Measurements from ENCODE around the gene ACSF2. TPM values are rescaled to one million over a fixed set of nuclear protein-coding genes. Genes with fewer than 3 reads are reported as not detected.
A peak's percentile ranks its signal among the peaks of the same experiment; 100 is the strongest.

ACSF2 gene
- total RNA-seq, 1 donor: 18.1 TPM

DNA sequence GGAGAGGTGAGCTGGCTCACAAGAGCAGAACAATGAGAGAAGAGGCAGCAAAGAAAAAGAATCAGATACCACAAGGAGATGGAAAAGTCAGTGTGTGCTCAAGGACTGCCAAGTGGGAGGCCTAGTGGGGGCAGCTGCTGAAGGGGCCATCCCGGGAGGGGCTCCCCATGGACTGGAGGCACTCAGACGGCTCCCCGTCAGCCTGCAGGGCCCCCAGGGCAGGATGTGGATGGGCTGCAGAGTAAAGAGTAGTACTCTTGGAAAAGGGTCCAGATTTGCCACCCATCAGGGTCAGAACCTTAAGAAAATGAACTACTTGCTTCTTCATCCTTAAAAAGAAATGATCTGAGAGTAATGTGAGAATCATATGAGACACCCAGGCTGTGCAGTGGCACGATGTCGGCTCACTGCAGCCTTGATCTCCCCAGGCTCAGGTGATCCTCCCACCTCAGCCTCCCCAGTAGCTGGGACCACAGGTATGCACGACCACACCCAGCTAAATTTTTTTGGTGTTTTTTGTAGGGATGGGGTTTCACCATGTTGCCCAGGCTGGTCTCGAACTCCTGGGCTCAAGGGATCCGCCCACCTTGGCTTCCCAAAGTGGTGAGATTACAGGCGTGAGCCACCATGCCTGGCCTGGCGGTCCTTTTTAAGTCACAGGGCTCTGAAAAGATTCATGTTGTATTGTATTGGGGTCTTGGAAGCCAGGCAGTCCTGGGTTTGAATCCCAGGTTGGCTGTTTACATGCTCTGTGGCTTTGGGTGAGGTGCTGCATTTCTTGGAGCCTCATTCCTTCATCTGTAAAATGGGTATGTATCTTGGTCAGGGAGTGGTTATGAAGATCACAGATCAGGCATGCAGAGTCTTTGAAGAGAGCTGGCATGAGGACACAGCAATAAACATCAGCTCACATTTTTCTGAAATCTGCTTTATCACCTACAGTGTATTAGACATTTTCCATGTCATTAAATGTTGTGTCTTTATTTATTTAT is 15.1 kb downstream of the ACSF2 start:
- no peak for DNase-seq (ENCODE audit: low read depth)
- H3K4me3 ChIP-seq (ENCODE audit: low read depth, low read length): no peak overlapping the region
- TF ChIP-seq, protein P1, sequence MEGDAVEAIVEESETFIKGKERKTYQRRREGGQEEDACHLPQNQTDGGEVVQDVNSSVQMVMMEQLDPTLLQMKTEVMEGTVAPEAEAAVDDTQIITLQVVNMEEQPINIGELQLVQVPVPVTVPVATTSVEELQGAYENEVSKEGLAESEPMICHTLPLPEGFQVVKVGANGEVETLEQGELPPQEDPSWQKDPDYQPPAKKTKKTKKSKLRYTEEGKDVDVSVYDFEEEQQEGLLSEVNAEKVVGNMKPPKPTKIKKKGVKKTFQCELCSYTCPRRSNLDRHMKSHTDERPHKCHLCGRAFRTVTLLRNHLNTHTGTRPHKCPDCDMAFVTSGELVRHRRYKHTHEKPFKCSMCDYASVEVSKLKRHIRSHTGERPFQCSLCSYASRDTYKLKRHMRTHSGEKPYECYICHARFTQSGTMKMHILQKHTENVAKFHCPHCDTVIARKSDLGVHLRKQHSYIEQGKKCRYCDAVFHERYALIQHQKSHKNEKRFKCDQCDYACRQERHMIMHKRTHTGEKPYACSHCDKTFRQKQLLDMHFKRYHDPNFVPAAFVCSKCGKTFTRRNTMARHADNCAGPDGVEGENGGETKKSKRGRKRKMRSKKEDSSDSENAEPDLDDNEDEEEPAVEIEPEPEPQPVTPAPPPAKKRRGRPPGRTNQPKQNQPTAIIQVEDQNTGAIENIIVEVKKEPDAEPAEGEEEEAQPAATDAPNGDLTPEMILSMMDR (IDR thresholded peaks at IDR 0.05; ENCODE audit: insufficient read depth, low read depth, low read length): no peak

- H3K4me3 ChIP-seq (ENCODE audit: low read depth, low read length): no peak overlapping the region
- TF ChIP-seq, protein P1 (IDR thresholded peaks at IDR 0.05; ENCODE audit: insufficient read depth, low read depth, low read length): no peak
- DNase-seq (ENCODE audit: low read depth): peak; percentile 63
Observed at GRCh38 chr17:50443505-50443974, 17.5 kb downstream of the ACSF2 start.

DNA sequence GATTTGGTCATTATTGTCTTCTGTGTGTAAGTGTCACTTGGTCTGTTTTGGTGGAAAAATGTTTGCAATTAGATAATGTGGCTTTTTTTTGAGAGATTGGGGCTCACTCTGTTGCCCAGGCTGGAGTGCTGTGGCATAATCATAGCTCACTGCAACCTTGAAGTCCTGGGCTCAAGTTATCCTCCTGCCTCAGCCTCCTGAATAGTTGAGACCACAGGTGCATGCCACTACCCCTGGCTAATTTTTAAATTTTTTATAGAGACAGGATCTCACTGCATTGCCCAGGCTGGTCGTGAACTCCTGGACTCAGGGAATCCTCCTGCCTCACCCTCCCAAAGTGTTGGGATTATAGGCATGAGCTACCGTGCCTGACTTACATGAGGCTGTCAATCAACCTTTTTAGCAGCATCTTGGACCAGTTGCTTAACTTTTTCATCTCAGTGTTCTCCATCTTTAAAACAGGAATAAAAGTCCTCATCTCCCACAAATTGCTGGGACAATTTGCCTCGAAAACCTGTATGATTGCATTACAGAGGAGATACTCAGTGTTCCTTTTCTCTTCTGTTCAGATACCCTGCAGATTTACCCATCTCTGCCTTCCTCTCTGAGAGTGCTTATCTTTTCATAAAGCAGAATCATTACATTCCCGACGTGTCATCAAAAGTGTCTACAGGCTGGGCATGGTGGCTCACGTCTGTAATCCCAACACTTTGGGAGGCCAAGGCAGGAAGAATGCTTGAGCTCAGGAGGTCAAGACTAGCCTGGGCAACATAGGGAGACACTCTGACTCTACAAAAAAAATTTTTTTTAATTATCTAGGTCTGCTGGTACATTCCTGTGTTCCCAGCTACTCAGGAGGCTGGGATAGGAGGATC is 19.1 kb downstream of the ACSF2 start:
- DNase-seq (ENCODE audit: low read depth): no peak
- TF ChIP-seq, protein P1 (IDR thresholded peaks at IDR 0.05; ENCODE audit: insufficient read depth, low read depth, low read length): no peak
- H3K4me3 ChIP-seq (ENCODE audit: low read depth, low read length): no peak overlapping the region

DNA sequence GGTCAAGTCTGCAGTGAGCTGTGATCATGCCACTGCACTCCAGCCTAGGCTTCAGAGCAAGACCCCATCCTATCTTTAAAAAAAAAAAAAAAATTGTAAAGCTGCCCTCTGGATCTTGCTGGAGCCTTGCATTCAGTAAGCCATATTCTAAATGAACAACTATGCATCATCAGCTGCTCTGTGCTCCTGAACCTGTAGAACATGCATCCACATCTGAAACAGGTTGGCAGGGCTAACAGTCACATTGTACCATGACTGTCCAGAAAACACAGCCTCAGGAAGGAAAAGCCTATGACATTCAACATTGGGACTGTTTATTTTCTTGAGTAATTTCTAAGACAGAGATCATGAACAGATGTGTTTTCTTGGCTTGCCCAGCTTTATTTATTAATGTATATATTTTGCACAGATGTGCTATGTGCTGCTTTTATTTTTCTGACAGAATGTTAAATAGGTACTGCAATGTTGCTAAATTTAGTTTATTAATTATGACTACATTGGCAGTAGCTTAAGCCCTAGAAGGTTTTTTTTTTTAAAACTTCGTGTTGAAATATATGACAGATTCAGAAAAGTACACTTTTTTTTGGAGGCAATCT is 19.8 kb downstream of the ACSF2 start:
- H3K4me3 ChIP-seq (ENCODE audit: low read depth, low read length): no peak overlapping the region
- DNase-seq (ENCODE audit: low read depth): no peak
- TF ChIP-seq, protein P1 (IDR thresholded peaks at IDR 0.05; ENCODE audit: insufficient read depth, low read depth, low read length): no peak

- DNase-seq (ENCODE audit: low read depth): no peak
Observed at GRCh38 chr17:50447870-50448595, 22.0 kb downstream of the ACSF2 start.

More at GRCh38 chr17:50447870-50448595, 22.0 kb downstream of the ACSF2 start:
- TF ChIP-seq, protein P1 (IDR thresholded peaks at IDR 0.05; ENCODE audit: insufficient read depth, low read depth, low read length): no peak
- H3K4me3 ChIP-seq (ENCODE audit: low read depth, low read length): no peak overlapping the region

Measured in fibroblast of villous mesenchyme (primary cell).